ENCODE results near the gene MRPS9.

The MRPS9 gene

DNA sequence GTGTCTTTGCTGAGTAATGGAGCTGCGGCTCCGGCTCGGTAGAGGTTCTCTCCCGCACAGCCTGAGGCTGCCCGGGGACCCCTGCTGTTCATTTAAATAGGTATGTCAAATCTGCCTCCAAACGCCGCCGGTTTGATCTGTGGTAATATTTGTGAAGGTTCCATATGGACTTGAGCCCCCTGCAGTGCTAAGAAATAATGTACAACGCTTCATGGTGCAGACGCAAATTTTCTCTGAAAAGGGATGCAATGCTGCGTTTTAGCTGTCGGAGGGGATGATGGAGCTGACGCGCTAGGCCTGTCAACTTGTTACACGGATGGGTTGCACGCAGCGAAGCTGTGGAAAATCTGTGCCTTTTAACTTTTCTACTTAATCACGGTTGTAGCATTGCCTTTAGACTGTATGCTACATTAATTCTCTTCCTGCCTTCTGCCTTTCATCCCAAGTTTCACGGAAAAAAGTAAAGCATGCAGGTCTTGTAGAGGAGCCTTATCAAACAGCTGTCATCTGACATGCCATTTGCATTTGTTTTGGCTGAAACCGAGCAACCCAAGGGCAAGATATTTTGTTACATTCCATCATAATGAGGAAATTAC lies 43.2 kb downstream of the MRPS9 start:
- no peak for DNase-seq

- no peak for DNase-seq
Measured at GRCh38 chr2:105082107-105082506, 44.2 kb downstream of the MRPS9 start.

GRCh38 chr2:105085525-105085924 lies 47.7 kb downstream of the MRPS9 start:
- DNase-seq, result no peak

- DNase-seq, result no peak
Measured at GRCh38 chr2:105087273-105087672, 49.4 kb downstream of the MRPS9 start.

- no peak for DNase-seq
Measured at GRCh38 chr2:105090091-105090490, 52.2 kb downstream of the MRPS9 start.

DNA sequence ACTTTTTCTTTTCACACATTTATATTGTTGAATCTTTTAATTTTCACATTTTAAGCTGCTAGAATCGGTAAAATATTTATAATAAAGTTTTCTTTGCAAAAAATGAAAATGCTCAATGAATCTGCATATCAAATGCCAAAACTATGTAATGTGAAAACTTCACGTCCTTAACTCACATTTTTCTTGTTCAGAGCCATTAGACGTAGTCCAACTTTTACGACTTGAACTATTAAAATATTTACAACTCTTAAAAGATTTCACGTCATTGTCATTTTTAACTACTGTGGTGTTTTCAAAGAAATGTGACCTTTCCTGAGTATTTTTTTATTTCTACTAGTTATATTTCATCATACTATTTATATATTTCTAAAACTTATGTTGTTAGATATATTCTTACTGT lies 54.9 kb downstream of the MRPS9 start:
- no peak for DNase-seq

DNA sequence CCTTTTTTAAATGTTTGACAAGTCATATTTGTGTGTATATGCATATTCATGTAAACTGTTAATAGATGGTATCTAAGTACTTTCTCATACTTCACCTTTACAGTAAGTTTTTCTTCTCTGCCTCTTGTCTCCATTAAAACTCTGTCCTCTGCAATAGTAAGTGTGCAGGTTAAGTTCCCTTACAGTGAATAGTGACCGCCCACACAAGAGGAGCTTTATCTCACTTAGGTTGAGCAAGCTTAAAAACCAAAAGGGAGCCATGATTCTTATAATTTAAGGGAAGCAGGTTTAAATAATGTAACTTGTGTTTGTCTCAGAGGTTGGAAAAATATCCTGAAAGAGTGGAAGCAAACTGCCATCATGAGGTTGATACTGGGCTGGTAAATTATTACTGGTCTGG lies 61.3 kb downstream of the MRPS9 start:
- no peak for DNase-seq

DNA sequence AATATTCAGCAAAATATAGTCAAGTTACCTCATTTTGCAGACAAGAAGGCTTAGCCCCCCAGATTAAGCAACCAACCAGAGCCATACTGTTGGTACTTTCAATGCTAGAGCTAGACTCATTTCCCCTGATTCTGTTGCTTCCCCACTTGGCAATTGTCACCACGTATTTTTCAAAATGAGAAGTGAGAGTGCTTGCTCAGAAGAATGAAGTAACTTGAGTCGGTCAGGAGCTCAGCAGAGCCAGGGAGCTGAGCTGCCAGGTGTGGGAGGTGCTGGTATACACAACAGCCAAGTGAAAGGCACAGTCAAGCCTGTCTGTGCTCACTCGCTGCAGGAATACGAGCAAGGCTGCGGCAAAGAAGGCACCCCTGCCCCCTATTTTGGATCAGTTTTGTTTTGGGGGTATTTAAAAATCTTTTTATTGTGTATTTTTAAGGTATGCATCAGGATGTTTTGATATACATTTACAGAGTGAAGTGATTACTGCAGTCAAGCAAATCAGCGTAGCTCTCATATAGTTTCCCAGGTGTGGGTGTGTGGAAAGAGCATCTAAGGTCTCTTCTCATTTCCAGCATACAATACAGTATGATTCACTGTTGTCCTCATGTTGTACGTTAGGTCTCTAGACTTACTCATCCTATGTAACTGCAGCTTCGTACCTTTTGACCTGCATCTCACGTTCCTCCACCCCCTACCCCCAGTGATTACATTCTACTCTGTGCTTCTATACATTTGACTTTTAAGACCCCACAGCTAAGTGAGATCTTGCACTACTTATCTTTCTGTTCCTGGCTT lies 62.4 kb downstream of the MRPS9 start:
- DNase-seq, result no peak

- no peak for DNase-seq
Measured at GRCh38 chr2:105102001-105102400, 64.1 kb downstream of the MRPS9 start.

GRCh38 chr2:105102963-105103421 lies 65.1 kb downstream of the MRPS9 start:
- no peak for DNase-seq

DNA sequence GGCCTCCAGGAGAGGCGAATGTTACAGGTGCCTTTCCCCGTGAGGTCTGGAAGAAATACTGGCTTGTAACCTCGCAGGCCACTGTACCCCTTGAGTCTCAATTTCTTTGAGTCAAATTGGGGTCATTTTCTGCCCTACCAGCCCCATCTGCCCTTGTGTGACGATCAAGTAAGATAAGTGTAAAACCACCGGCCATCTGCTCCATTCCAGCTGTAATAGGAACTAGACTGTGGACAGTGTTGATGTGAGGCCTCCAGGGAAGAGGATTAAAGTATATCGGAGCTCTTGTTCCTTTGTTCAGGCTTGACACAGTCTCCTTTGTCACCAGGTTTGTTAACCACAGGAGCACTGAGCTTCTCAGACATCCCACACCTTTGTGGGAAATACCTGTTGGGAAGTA lies 65.6 kb downstream of the MRPS9 start:
- no peak for DNase-seq

- DNase-seq, result no peak
Measured at GRCh38 chr2:105104208-105104731, 66.4 kb downstream of the MRPS9 start.

DNA sequence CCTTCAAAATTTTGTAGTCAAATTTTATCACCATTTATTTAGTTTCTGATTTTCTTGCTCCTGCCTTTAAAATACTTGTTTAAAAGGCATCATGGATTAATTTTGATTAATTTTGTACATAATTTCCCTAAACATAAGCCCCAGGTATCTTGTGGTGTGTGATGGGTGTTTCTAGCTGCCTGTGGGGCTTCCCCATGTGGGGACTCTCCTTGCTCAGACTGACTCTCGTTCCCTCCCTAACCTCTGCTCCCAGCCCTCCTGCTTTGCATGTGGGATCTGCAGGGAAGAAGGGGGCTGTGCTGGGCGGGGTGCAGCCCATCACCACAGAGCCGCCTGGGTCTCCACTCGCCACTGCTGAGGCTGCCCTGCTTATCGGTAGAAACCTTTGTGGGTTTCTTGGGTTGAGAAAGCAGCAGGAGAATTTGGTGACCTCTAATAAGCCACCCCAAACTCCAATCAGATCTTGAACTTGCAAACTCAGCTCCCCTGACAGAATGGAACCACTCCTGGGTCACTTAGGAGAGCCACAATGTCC lies 72.5 kb downstream of the MRPS9 start:
- no peak for DNase-seq

DNA sequence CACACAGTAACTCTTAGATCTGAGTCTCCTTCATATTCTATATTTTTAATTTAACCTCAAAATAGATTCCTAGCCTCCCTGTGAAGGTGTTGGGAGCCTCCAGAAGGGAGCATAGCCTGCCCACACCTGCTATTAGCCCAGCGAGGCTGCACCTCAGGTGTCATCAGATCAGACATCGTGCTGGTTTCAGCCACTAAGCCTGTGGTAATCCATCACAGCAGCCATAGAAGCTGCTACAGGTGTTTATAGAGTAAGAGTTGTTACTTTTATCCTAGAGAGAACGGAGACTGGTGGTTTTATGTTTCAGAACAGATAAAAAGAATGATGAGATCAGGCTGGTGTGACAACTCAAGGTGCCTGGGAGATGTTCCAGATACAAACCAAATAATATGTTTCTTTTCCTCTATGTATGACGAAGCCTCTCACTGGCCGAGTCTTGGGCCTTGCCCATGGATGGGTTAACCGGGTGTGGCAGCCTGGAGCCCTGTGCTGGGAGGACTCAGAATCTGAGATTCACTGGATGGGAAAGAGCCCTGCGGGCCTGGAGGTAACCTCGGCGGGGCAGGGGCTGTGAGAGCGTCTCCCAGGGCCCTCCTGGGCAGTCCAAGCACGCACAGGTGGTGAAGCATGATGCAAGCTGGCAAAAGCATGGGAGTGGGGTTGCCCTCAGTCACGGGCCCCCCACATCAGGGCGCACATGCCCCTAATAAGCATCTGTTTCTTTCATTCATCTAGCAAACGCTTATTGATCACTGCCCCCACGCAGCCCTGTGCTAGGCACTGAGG lies 73.7 kb downstream of the MRPS9 start:
- DNase-seq, result no peak

DNA sequence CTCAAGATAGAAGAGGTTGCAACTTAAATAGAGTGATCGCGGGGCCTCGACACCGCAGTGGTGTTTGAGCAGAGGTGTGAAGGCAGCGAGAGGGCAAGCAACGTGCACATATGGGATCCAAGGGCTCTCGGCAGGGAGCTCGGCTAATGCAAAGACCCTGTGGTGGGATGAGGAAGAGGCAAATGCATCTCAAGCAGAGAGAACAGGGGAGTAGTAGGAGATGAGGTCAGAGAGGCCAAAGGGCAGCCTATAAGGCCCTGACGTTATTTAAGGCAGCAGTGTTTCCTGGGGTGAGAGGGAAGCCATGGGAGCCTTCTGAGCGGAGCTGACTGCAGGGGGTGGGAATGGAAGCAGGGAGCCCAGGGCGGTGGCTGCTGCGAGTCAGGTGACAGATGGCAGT lies 74.5 kb downstream of the MRPS9 start:
- no peak for DNase-seq

DNA sequence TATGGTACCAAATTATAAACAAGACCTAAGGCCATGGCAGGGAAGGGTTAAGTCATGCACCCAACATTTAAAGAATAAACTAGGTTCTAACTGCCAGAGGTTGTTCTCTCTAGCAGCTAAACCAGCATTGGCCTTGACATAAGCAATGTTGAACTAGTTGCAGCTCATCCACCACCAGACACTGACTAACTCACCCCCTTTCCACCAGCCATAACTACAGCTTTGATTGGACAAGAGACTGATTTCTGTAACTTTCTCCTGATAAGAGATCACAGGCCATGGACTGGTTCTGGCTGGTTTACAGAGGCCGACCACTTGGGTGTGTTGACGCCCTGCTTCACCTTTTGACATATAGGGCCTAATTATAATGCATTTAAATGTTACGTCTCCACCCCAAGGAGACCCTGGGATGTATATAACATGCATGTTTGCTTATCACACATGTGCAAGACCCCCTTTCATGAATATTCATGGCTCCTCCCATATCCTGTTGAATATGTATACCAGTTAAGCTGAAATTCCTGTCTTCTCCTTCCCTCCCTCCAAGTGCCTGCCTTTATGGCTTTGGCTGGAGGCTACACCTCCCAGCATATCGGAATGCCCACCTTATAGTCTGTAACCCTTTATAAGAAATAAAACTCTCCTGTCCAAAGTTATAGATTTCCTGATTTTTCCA lies 75.9 kb downstream of the MRPS9 start:
- DNase-seq, result no peak

GRCh38 chr2:105114551-105114950 lies 76.7 kb downstream of the MRPS9 start:
- peak in 1 of 2 donors; percentile 70 for DNase-seq

GRCh38 chr2:105116348-105116747 lies 78.5 kb downstream of the MRPS9 start:
- no peak for DNase-seq

DNA sequence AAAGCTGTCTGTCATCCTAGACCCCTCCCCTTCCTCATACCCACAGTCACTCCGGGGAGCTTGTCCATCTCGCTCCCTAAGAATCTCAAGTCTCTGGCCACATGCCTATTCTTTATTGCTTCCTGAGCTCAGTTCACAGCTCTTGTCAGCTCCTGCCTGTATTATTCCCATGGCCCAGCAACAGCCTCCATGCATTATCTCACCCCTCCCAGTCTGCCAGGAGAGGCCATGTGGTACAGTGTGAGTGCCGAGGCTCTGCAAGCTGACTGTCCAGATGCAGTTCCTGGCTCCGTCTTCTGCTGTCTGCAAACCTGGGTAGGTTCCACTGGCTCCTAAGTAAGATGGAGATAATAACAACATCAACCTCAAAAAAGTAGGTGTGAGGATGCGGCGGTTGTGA lies 79.7 kb downstream of the MRPS9 start:
- no peak for DNase-seq

DNA sequence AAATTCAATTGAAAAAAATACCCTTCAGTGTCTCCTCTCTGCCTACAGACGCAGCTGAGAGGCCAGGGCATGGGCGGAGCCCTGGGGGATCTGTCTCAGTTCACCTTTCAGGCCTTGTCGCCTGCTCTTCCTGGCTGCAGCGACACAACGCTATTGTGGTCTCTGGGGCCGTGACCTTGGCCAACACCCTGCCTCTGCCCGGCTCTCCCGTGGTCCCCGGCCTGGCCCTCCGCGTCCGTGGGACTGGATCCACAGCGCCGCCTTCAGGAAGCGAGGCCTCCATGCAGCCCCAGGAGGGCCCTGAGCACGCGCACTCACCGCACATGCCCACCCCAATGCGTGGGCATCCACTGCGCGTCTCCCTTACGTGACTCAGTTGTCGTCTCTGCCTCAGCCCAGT lies 81.1 kb downstream of the MRPS9 start:
- no peak for DNase-seq

- no peak for DNase-seq
Measured at GRCh38 chr2:105121434-105121833, 83.6 kb downstream of the MRPS9 start.

DNA sequence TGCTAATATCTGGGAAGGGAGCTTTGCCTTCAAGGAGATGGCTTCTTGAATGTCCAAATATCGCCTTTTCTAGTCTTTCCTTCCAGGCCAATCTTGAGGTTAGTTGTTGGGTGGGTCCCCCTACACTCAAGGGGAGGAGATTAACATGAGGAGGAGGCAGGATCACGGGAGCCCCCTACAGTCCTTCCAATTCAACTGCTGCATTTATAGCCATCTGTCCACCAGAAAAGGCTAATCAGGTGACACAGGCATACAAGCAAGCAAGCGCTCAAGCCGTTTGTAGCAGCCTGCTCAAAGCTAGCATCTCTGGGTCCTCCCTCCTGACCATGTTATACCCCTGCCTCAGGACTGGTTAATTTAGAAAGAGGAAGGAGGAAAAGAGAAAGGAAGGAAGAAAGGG lies 87.6 kb downstream of the MRPS9 start:
- no peak for DNase-seq

- no peak for DNase-seq
Measured at GRCh38 chr2:105125920-105126319, 88.1 kb downstream of the MRPS9 start.

Data from hippocampal formation (tissue), 2 donors.